ENCODE results near the gene AGAP3.

The AGAP3 gene

DNA sequence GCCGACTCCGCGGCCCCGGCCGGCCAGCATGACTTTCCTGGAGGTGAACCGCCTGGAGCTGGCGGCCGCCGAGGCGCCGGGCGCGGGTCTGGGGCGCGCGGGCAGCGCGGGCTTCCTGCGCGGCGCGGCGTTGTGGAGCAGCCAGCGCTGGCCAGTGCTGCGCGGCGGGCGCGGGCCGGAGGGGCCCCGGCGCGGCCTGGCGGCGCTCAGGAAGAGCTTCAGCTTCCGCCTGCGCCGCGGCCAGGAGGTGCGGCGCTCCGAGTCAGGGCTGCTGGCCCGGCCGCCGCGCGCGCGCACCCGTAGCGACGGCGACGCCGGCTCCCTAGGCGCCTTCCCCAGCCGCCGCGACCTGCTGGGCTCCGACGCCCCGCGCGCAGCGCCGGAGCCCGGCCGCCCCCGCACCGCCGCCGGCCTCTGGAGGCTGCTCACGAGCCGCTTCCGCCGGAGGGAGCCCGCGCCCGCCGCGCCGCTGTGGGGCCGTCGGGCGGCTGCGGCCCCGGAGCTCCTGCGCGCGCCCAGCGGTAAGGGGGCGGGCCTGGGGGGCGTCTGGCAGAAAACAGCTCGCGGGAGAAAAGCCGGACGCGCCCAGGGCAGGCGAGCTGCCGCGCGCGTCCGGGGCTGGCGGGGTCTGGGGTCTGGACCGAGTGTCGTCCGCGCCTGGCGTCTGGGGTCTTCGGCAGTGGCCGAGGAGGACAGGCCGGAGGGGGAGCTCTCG lies 29.0 kb downstream of the AGAP3 start:
- peaks cover 30% of the 10 kb centered on the region for H4K20me1 ChIP-seq (ENCODE audit: insufficient read depth, low read length)
- TF ChIP-seq EZH2phosphoT487 (IDR thresholded peaks at IDR 0.05; ENCODE audit: low read depth) = no peak
- TF ChIP-seq, protein P1, sequence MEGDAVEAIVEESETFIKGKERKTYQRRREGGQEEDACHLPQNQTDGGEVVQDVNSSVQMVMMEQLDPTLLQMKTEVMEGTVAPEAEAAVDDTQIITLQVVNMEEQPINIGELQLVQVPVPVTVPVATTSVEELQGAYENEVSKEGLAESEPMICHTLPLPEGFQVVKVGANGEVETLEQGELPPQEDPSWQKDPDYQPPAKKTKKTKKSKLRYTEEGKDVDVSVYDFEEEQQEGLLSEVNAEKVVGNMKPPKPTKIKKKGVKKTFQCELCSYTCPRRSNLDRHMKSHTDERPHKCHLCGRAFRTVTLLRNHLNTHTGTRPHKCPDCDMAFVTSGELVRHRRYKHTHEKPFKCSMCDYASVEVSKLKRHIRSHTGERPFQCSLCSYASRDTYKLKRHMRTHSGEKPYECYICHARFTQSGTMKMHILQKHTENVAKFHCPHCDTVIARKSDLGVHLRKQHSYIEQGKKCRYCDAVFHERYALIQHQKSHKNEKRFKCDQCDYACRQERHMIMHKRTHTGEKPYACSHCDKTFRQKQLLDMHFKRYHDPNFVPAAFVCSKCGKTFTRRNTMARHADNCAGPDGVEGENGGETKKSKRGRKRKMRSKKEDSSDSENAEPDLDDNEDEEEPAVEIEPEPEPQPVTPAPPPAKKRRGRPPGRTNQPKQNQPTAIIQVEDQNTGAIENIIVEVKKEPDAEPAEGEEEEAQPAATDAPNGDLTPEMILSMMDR (IDR thresholded peaks at IDR 0.05; ENCODE audit: low read depth, low read length) = no peak
- H2AFZ ChIP-seq (ENCODE audit: low read depth, low read length) = no peak overlapping the region
- no peaks in the 10 kb centered on the region for H3K27me3 ChIP-seq (ENCODE audit: low read depth, low read length)
- H3K4me3 ChIP-seq (ENCODE audit: low read length) = no peak overlapping the region
- H3K4me2 ChIP-seq (ENCODE audit: low read length) = no peak overlapping the region
- H3K9me3 ChIP-seq (ENCODE audit: insufficient read depth, low read length) = no peaks in the 10 kb centered on the region
- no peaks in the 10 kb centered on the region for H3K36me3 ChIP-seq (replicated peaks; ENCODE audit: low read depth, low read length)
- no peaks in the 10 kb centered on the region for H3K4me1 ChIP-seq (ENCODE audit: low read length)
- H3K27ac ChIP-seq (ENCODE audit: low read length) = no peak overlapping the region
- no peak overlapping the region for H3K9ac ChIP-seq (ENCODE audit: low read length)
- H3K79me2 ChIP-seq (ENCODE audit: low read length) = peaks cover 12% of the 10 kb centered on the region; the same call in 1 of the 2 replicates

DNA sequence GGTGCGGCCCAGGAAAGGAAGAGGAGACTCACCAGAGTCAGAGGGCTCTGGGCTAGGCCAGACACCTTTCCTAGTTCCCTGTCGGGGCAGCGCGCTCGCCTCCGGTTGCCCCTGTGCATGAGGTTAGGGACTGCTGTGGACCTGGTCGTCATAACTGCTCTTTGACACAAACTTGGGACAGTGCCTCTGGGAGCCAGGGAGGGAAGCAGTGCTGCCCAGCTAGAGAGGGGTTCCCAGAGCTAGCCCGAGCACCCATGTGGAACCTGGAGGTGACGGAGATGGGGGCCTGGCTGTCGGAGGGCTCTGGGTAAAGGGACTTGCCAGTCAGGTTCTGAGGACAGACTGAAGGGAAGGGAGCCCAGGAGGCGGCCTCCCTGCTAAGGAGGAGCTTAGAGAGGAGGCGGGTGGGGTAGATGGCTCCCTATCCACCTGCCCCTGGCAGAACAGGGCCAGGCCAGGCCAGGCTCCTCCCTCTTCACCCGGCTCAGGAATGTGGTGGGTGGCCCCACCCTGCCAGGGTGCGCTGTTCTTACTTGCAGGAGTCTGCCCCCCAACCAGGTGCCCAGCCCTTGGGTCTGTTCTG lies 29.7 kb downstream of the AGAP3 start:
- Histone ChIP-seq H3K4me3 (ENCODE audit: low read length) (no peak overlapping the region), H3K27ac (ENCODE audit: low read length) (no peak overlapping the region), H3K9ac (ENCODE audit: low read length) (no peak overlapping the region), H2AFZ (ENCODE audit: low read depth, low read length) (no peak overlapping the region), H3K36me3 (replicated peaks; ENCODE audit: low read depth, low read length) (no peaks in the 10 kb centered on the region), H3K27me3 (ENCODE audit: low read depth, low read length) (no peaks in the 10 kb centered on the region), H3K4me1 (ENCODE audit: low read length) (no peaks in the 10 kb centered on the region), H4K20me1 (ENCODE audit: insufficient read depth, low read length) (peaks cover 24% of the 10 kb centered on the region), H3K79me2 (ENCODE audit: low read length) (peaks cover 12% of the 10 kb centered on the region; the same call in 1 of the 2 replicates), H3K9me3 (ENCODE audit: insufficient read depth, low read length) (no peaks in the 10 kb centered on the region), H3K4me2 (ENCODE audit: low read length) (no peak overlapping the region)
- TF ChIP-seq EZH2phosphoT487 (IDR thresholded peaks at IDR 0.05; ENCODE audit: low read depth) = no peak
- TF ChIP-seq, protein P1 (IDR thresholded peaks at IDR 0.05; ENCODE audit: low read depth, low read length) = no peak

DNA sequence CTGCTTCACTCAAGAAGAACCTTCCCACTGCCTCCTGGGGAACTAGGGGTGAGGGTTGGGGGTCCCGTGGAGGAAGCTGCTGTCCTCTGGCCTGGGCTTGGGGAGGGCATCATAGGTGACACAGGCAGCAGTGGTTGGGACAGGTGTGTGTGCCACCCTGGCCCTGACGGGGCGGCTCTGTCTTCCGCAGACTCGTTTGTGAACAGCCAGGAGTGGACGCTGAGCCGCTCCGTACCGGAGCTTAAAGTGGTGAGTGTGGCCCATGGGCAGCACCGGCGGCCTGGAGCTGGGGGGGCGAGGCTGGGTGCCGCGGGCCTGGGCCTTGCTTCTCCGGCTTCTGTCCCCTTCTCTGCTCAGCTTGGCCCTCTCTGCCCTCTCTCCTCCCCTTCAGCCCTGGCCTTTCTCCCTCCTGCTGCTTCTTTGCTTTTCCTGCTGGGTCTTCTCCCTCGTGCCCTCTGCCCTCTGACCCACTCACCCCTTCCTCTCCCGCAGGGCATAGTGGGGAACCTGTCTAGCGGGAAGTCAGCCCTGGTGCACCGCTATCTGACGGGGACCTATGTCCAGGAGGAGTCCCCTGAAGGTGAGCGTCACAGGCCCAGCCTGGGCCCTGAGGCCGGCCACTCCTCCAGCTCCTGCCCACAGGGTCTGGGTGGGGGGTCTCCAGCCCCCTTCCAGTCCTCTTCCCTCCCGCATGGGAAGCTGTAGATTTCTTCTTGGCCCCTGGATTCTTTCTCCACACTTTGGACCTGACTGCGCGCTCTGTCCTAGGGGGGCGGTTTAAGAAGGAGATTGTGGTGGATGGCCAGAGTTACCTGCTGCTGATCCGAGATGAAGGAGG lies 30.5 kb downstream of the AGAP3 start:
- Histone ChIP-seq H3K4me3 (ENCODE audit: low read length) (no peak overlapping the region), H3K27me3 (ENCODE audit: low read depth, low read length) (no peaks in the 10 kb centered on the region), H4K20me1 (ENCODE audit: insufficient read depth, low read length) (peaks cover 17% of the 10 kb centered on the region), H3K4me1 (ENCODE audit: low read length) (no peaks in the 10 kb centered on the region), H3K9ac (ENCODE audit: low read length) (no peak overlapping the region), H3K79me2 (ENCODE audit: low read length) (peaks cover 5% of the 10 kb centered on the region; the same call in 1 of the 2 replicates), H3K4me2 (ENCODE audit: low read length) (no peak overlapping the region), H3K27ac (ENCODE audit: low read length) (no peak overlapping the region), H3K9me3 (ENCODE audit: insufficient read depth, low read length) (no peaks in the 10 kb centered on the region), H3K36me3 (replicated peaks; ENCODE audit: low read depth, low read length) (no peaks in the 10 kb centered on the region), H2AFZ (ENCODE audit: low read depth, low read length) (no peak overlapping the region)
- no peak for TF ChIP-seq EZH2phosphoT487 (IDR thresholded peaks at IDR 0.05; ENCODE audit: low read depth)
- TF ChIP-seq, protein P1 (IDR thresholded peaks at IDR 0.05; ENCODE audit: low read depth, low read length) = no peak

DNA sequence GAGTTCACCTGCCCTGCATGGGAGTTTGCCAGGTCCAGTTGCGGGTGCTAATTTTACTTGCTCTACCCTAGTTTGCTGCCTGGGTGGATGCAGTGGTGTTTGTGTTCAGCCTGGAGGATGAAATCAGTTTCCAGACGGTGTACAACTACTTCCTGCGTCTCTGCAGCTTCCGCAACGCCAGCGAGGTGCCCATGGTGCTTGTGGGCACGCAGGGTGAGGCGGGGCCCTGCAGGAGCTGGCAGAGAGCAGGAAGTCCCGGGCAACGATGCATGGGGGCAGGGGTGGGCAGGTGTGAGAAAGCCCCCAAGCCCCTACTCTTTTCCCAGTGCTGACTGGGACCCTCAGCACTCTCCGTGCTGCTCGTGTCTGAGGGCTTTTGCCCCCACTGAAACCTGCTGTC lies 31.3 kb downstream of the AGAP3 start:
- Histone ChIP-seq H3K36me3 (replicated peaks; ENCODE audit: low read depth, low read length) (no peaks in the 10 kb centered on the region), H4K20me1 (ENCODE audit: insufficient read depth, low read length) (peaks cover 14% of the 10 kb centered on the region), H3K79me2 (ENCODE audit: low read length) (no peaks in the 10 kb centered on the region; the same call in 1 of the 2 replicates), H2AFZ (ENCODE audit: low read depth, low read length) (no peak overlapping the region), H3K27me3 (ENCODE audit: low read depth, low read length) (no peaks in the 10 kb centered on the region), H3K4me1 (ENCODE audit: low read length) (no peaks in the 10 kb centered on the region), H3K4me3 (ENCODE audit: low read length) (no peak overlapping the region), H3K9me3 (ENCODE audit: insufficient read depth, low read length) (no peaks in the 10 kb centered on the region), H3K27ac (ENCODE audit: low read length) (no peak overlapping the region), H3K9ac (ENCODE audit: low read length) (no peak overlapping the region), H3K4me2 (ENCODE audit: low read length) (no peak overlapping the region)
- TF ChIP-seq, protein P1 (IDR thresholded peaks at IDR 0.05; ENCODE audit: low read depth, low read length) = no peak
- no peak for TF ChIP-seq EZH2phosphoT487 (IDR thresholded peaks at IDR 0.05; ENCODE audit: low read depth)

Data from OCI-LY3 (cell line).